HG03521 (cell line): ENCODE results near the gene CCDC3.

Experiments used
- ATAC-seq: cut with Tn5 transposase; IDR thresholded peaks from one replicate; pipeline ENCODE4 v1.9.1; 2021; ENCODE audit warnings: mild to moderate bottlenecking, moderate library complexity; ENCODE audit not compliant: unreplicated experiment

Gene CCDC3

DNA sequence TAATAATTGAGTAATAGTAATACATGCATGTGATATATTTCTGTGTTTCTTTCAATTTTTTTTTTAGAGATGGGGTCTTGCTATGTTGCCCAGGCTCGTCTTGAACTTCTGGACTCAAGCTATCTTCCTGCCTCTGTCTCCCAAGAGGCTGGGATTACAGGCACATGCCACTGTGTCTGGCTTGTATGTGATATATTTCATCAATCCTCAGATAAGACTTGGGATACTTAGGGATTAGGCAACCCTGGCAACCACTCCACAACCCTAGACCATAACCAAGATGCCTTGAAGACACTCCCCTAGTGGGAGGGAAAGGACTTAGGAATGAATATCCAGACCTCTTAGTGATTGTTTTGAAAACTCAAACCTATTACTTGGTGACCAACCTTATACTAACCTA, 154.8 kb downstream of the CCDC3 start:
- ATAC-seq = no peak
